ENCODE data around the gene METTL16.
A peak's percentile ranks its signal among the peaks of the same experiment; 100 is the strongest.

The METTL16 gene

DNA sequence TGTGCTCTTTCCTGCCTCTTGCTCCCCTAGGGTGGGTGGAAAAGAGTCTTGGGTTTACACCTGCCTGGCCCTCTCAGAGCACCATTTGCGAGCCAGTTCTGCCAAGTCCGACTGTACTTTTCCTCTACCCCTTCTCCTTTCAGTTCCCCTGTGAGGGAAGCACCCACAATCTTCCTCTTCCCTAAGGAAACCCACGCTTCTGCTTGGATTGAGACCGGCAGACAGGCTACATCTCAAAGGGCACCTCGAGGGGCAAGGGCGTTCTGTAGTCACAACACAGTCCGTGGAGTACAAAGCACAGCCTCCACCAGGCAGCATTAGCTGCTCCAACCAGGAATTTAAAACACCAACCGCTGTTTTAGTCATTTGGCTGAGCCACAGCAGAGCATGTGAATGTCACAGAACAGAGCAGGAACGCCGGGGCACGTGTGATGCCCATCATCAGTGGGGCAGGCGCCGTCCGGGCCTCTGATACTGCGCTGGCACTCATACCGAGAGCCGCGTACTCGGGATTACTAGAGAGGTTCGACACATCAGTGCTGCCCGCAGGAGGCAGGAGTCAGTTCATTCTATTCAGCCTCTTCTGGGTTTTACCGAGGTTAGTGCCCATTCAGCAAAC, 97.1 kb downstream of the METTL16 start:
- no peak for DNase-seq (ENCODE audit: low read depth)

DNA sequence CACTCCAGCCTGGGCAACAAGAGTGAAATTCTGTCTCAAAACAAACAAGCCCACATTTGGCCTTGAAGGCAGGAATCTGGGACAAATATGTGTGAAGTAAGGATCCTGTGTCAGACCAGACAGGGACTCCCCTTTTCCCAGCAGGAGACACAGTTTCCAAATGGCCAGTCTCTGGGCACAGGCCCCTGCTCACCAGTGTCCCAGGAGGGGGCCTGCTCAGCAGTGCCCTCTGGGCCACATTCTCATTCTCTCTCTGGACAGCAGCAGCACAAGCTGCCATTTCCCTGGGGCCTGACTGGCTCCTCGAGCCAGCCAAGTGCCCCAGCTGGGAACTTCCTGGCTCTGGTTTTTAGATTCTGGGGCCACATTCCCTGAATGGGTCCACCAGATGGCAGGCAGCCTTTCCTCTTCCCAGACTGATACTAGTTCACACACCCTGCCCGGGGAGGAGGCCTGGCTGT, 99.1 kb downstream of the METTL16 start:
- DNase-seq (ENCODE audit: low read depth): no peak

DNA sequence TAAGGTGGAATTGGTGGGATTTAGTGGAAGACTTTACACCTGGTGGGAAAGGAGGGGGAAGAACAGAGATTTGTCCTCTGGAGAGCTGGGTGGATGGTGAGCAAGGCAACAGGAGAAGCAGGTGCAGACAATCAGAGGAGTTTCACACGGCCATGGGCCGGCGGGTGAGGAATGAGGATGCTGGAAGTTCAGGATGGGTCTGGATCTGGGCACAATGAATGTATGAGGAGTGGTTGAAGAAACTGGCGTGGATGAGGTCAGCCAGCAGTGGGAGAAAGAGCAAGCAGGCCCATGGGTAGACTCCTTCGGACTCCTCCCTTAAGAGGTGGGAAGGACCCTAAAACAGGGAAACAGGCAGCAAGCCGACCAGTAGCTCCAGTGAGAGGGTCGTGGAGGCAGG, 100.7 kb downstream of the METTL16 start:
- DNase-seq (ENCODE audit: low read depth): no peak

DNA sequence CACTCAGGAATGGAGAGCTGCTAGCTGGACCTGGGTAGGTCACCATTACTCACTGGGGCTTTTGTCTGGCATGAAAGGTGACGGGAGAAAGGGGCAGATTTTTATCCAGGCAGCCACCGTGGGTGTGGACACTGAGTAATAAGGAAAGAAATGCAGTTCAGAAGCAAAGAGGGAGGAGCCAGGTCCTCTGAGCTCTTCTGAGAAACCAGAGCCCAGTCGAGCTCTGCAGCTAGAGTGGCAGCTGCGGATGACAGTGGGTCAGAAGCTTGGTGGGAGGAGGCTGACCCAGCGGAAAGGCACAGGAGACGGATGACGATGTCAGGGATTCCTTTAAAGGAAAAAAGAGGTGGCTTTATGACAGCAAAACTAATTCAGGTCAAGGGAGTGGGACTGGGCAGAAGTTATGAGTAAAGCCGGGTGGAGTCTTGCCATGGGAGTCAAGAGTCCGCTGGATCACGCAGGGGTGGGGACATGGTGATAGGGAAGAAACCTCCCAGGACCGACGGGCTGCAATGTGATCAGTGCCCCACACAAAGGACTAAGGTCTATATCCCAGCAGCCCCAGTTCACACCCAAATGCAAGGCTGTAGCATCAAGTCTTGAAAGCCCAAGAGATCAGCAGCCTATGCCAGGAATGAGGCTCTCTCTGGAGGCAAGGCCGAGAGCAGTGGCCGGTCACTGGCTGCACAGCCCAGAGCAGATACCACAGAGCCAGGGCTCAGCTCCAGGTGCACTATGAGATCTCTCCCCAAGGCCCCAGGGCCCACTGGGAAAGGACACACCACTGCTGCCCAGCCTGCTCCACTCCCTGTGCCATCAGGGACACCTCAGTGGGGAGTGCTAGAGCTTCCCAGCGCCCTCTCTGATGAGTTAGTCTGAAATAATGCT, 104.5 kb downstream of the METTL16 start:
- no peak for DNase-seq (ENCODE audit: low read depth)

DNA sequence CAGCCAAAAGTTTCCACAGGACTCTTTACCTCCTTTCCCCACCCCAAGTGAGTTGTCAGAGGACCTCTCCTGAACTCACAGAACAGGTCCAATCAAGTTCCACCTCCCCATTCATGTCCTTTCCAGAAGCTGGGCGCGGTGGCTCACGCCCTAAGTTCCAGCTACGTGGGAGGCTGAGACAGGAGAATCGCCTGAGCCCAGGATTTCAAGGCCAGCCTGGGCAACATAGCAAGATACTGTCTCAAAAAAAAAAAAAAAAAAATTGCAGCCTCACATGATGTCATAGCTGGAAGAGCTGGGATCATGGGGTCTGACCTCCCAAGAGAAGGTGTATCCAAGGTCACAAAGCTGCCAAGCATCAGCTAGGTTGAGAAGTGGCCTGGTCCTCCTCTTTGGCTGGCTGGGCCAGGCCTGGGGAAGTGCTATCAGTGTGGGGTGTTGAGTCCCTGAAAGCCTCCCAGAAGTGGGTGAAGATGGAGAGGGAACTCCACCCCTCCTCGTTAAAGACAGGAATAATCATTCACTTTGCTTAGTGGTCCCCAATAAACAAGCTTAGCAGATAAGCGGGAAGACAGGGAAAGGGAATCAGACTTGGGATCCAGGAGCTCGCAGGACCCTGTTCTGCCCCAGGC, 105.3 kb downstream of the METTL16 start:
- no peak for DNase-seq (ENCODE audit: low read depth)

DNA sequence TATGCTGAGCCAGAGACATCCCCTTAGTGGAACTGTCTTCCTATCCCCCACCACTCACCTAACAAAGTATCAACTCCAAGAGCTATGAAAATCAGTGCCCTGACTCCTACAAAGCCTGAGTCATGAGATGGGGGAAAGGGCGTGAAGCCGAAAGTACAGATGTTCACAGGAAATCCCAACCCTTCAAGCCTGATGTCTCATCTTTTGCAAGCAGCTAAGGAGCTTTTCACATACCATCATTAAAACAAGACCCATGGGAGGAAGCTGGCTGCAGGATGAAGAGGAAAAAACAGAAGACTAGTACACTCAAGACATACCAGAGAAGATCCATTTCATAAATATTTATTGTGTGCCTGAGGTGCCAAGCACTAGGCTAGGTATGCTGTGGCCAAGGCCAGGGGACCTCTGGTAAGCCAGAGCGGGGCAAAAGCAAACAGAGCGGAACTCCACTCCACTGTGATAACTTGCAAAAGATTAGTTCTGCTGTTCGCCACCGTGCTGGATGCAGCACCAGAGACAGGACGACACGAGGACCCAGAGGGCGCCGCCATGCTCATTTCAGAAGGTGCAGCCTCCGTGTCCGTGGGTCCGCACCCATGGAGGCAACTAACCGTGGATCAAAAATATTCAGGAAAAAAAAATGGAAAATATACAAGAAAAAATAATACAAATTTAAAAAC, 106.3 kb downstream of the METTL16 start:
- no peak for DNase-seq (ENCODE audit: low read depth)

DNA sequence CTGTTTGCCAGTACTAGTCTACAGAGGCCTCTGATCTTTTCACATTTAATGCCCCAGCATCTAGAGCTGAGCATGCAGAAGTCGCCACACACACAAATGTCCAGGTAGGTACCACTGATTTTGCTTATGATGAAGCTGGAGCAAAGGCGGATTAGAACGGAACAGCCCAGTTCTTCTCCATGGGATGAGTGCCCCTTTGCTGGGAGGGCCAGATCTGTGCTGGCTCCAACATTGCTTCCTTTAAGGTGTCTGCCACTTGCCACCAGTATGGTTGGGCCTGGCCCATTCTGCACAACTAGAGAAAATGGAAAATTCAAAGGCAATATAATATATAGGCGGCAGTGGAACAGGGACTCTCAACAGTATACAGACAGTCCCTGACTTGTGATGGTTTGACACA, 108.6 kb downstream of the METTL16 start:
- no peak for DNase-seq (ENCODE audit: low read depth)

DNA sequence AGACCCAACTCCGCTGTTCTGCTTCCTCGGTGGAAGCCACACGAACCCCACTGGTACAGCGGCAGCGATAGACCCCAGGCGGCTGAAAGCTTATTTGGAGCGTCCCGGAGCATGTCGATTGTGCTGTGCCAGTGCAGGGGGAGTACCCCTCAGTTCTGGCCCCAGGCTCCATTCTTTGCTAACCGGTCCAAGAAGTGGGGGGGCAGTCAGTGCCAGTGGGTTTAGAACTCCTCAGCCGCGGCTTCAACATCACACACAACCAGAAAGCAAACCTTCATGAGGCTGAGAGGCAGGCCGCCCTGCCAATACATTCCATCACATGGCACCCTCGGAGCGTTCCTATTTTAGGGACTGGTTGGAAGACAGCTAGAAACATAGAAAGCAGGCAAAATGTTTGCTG, 109.1 kb downstream of the METTL16 start:
- no peak for DNase-seq (ENCODE audit: low read depth)

DNA sequence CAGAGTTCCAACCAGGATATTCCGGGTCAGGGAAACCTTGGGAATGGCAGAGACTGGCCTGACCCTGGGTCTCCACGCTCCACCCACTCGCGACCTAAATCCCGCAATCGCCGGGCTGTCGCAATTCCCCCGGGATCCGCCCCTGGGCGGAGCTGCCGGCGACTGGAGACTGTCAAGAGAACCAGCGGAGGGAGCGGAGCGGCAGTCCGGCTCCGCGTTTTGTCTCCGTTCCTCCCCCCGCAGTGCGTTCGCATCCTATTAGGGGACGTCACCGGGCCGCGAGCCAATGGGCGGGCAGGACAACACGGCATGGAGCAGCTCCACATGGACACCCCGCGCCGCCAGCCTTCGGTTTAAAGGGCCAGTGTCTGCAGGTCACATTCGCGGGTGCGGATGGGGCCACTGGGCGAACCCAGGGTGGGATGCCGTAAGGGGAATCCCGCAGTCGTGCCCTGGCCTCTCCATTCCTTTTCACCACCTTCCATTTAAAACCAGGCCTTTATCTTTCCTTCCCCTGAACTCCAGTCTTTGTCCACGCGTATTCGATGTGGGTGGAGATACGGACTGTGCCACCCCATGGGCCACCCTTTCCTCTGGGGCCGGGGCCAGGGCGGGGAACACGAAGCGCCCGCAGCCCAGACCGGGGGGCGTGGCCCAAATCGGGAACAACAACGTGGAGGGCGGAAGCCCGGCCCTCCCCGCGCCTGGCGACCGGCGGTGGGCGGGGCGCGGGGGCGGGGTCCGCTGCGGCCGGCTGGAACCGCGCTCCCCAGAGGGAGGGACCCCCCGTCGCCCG, 110.1 kb downstream of the METTL16 start:
- DNase-seq (ENCODE audit: low read depth): peak; percentile 99

DNA sequence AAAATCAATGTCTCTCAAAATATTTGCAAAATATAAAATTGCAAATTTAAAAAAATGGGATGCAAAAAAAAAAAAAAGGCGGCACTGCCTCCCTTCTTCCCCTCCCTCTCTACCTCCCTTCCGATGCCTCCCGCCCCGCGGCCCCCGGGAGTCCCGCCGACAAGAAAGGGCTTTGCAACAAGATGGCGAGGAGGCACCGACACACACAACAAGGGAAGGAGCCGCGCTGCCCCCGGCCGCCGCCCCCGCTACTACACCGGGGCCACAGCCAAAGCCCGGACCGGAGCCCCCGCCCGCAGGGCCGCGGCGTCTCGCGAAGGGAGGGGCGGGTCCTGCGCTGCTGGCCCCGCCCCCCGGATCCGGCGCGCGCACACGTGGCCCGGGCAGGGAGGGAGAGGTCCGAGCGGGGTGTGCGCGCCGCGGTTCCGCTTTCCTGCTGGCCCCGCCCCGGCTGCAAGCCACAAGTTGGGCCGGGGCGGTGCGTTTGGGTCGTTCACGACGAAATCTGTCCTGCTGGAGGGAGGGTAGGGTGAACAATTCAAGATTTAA, 110.7 kb downstream of the METTL16 start, which contains the start of gene MNT:
Gene MNT, minus strand, starts transcription at position 184 of the 549 bp plus-strand sequence. CDS start 348 bp downstream, outside the sequence.
- peak; percentile 89 for DNase-seq (ENCODE audit: low read depth)

DNA sequence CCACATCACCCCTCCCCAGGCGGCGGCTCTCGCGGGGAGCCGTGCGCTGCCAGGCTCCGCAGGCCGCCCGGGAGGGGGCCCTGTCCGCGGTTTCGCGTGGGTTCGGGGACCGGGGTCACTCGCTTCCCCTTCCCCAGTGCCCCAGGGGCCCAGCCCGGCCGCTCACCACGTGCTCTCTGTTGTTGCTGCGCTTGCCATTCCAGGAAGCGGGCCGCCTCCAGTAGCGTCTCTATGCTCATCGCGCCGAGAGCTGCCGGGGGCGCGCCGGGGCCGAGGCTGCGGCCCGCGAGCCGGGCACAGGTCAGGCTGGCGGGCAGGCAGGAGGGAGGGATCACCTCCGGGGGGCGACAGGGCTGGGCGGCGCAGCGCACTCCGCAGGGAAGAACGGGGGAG, 111.2 kb downstream of the METTL16 start:
- peak; percentile 47 for DNase-seq (ENCODE audit: low read depth)

DNA sequence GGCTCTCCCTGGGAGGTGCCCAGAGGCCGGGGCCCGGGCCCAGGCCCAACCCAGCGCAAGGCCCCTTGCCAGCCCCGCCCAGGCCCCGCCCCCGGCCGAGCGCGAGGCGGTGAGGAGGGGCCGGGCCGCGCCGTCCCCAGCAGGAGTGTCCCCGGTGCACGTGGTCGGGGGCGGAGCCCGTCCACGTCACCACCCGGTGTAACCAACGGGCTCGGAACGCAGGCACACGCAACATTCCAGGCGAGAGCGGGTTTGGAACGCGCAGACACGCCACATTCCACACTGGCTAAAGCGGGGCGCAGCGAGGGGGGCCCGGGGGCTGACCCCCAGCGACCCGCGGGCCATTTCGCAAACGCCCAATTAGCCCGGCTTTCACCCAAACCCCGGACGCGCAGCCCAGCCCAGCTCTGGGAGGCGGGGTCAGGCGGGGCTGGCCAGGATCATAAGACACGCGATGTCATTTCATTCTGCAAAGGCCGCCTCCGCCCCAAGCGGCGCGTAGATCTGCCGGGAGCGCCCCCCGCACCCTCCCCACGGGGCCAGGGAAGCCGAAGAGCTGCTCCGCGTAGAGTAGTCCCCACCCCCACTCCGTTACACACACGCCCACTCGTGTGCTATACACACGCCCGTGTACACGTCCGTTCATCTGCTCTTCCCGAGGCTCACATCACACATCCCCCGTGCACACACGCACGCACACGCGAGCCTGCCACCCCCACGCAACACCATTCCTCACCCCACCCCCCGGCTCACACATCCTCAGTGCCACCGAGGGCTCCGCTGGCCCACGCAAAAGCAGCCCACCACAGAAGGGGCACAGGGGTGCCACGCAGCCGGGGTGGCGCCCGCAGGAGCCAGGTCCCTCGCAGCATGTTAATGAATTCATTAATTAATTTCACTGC, 111.9 kb downstream of the METTL16 start:
- peak; percentile 91 for DNase-seq (ENCODE audit: low read depth)

DNA sequence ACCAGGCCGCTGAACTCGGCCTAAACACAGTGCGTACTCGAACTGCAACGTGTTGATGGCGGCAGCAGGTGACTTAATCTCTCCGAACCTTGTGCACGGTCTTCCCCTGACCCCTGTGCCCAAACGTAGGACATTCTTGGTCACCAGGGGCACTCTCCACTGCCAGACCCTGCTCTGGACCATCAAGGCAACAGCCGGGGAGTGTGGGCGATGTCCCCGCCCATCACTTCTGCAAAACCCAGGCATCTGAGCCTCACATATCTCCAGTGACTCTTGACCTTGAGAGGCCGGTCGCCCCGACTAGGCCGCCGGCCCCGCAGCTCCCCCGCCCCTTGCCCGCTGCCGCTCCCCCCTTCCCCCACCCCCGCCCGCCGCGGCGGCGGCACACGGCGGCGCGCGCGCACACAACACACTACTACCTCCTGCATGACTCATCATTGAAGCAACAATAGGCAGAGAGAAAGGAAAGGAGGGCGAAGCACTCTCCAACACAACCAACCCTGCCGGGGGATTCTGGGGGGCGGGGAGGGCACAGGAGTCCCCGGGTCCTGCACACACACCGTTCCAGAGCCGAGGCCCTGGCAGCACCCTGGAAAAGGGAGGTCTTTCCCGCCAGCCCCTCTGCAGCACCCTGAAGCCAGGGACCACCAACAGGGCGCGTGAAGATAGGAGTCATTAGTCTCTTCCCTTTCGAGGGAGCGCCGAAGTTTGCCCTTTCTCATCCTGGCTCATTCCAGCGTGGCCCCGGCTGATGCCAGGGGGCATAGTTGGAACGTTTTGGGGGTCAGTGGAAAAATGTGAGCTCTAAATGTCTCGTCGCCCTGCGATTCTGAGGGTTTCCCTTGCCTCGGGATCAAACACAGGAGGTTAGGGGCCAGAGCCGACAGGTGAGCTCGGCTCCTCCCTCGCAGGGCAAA, 112.8 kb downstream of the METTL16 start:
- peak; percentile 39 for DNase-seq (ENCODE audit: low read depth)

DNA sequence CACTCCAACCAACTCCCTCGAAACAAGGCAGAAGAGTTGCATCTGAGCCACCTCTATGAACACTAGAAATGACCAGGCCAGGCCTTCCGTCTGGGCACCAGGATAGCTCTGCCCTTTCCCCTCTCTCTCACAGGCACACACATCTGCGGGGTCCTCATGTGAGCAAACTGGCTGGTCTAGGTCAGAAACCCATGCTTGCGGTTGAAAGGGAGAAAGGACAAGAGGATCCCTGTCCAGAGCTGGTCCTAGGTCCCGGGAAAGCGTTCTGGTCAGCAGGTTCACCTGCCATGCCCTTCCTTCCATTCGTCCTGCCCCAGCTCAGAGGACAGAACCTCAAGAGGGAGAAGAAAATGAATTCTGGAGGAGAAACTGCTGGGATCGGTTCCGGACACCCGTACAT, 113.5 kb downstream of the METTL16 start:
- no peak for DNase-seq (ENCODE audit: low read depth)

DNA sequence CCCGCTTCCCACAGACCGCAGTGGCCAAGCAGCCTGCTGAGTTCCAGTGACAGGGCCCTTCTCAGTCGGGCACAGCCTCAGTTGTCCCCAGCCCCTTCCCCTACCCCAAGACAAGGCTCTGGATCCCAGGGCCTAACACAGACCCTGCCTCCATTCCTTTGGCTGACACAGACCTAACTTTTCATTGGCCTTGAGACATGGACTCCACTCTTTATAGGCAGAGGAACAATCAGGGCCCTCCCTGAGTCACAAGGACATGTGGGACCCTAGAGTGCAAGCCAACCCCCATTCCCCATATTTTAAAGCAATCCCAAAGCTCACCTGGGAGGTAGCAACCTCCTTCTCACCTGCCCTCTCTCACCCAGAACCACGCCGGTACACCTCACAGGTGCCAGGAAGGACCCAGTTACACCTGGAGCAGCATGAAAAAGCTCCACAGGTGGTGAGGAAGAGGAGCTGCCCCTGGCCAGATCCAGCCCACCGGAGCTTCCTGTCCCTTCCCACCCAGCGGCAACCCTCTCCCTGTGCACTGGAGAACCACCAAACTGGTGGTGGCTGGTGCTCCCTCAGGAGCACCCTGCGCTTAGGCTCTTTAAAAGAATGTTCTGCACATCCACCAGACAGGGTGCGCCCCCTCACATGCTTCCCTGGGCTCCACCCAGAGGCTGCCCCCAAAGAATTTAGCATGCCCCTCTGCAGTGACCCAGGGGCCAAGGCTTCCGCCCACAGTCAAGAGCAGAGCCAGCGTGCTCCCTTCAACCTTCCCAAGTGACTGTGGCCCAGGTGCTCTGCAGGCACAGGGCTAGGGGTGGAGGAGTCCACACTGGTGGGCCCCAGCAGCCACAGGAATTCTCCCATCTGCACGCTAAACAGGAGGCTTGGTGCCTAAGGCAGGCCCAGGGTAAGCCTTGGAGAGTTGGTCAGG, 114.2 kb downstream of the METTL16 start:
- DNase-seq (ENCODE audit: low read depth): no peak

DNA sequence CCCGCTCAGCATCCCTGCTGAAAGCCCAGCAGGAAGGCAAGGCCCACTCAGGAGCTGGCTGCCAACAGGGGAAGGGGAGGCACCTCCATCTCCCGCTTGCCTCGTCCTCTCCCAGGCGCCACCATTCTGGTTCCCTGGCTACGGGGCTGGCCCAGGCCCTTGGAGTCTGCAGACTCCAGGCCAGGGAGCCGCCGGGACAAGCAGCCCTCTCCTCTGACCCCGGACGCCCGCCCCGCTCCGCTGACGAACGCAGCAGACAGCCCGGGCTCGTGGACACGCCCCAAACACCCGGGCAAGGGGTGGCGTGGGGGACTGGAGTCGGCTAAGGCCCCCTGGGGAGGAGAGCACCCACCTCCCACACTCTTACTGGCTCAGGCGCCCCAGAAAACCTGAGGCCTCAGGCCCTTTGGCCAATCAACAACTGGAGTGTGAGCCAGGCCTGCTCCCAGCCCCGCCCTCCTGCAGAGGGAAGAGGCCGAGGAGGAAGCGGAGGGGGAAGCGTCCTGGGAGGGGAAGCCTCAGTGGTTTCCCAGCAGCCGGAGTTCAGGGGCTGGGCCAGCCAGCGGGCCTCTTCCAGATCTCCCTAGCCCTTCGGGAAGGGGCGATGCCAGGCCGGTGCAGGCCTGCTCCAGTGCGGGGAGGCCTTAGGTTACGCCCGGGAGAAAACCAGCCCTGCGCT, 115.0 kb downstream of the METTL16 start:
- DNase-seq (ENCODE audit: low read depth): peak; percentile 52

DNA sequence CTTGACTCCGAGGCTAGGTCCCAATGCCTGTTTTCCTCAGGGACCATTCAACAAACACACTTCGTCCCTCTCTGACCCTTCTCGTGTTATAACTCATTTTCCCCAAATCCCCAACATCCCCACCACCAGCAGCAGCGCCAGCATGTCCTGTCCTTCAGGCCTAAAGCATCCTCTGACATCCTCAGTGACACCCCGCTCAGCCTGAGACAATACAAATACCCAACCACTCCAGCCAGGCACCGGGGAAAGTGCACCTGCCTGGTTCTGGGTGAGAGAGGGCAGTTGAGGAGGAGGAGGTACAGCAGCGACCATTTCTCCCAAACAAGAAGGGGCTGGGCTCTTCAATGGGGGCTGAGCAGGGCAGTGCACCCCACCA, 115.5 kb downstream of the METTL16 start:
- no peak for DNase-seq (ENCODE audit: low read depth)

Data from activated T-cell treated with anti-CD3 and anti-CD28 coated beads for 24 hours (primary cell).